Activated CD4-positive, CD25-positive, alpha-beta regulatory T cell treated with anti-CD3 and anti-CD28 coated beads, Interleukin-2, amount 50 U/mL, for 72 hours (primary cell): Measurements from ENCODE around the gene TNFAIP2.
"Not testable (repeated sequence)": the region's sequence is repeated elsewhere in the genome, so short reads cannot be mapped to it uniquely, and the experiment has no call there.

ENCODE experiments used
- DNase-seq: peaks from one replicate; pipeline ENCODE4 v3.0.0; 2021

Gene TNFAIP2

GRCh38 chr14:103107941-103108748, 15.1 kb upstream of the TNFAIP2 start:
- DNase-seq = no peak

- DNase-seq = no peak
Measured at GRCh38 chr14:103108749-103109207, 14.5 kb upstream of the TNFAIP2 start.

- DNase-seq = no peak
Measured at GRCh38 chr14:103109535-103110441, 13.5 kb upstream of the TNFAIP2 start.

GRCh38 chr14:103110681-103111231, 12.5 kb upstream of the TNFAIP2 start:
- no peak for DNase-seq

- DNase-seq = no peak
Measured at GRCh38 chr14:103111232-103111868, 11.9 kb upstream of the TNFAIP2 start.

GRCh38 chr14:103112400-103113243, 10.6 kb upstream of the TNFAIP2 start:
- DNase-seq = no peak

GRCh38 chr14:103113303-103113702, 10.0 kb upstream of the TNFAIP2 start:
- DNase-seq = no peak

GRCh38 chr14:103113774-103114173, 9.5 kb upstream of the TNFAIP2 start:
- DNase-seq = no peak

- not testable (repeated sequence) for DNase-seq
Measured at GRCh38 chr14:103115086-103115679, 8.1 kb upstream of the TNFAIP2 start.

- no peak for DNase-seq
Measured at GRCh38 chr14:103115845-103116572, 7.3 kb upstream of the TNFAIP2 start.

- DNase-seq = no peak
Measured at GRCh38 chr14:103116636-103117035, 6.6 kb upstream of the TNFAIP2 start.

- DNase-seq = not testable (repeated sequence)
Measured at GRCh38 chr14:103117499-103117898, 5.8 kb upstream of the TNFAIP2 start.

- DNase-seq = no peak
Measured at GRCh38 chr14:103118018-103118662, 5.1 kb upstream of the TNFAIP2 start.

- DNase-seq = no peak
Measured at GRCh38 chr14:103118663-103119404, 4.4 kb upstream of the TNFAIP2 start.

GRCh38 chr14:103119527-103119926, 3.7 kb upstream of the TNFAIP2 start:
- not testable (repeated sequence) for DNase-seq

GRCh38 chr14:103121121-103121845, 2.0 kb upstream of the TNFAIP2 start:
- no peak for DNase-seq

- no peak for DNase-seq
Measured at GRCh38 chr14:103121846-103122584, 1.2 kb upstream of the TNFAIP2 start.

GRCh38 chr14:103122585-103122946, 695 bp upstream of the TNFAIP2 start:
- DNase-seq = no peak
